Measurements from ENCODE around the gene ZNF185.

ZNF185 gene

GRCh38 chrX:152881289-152881688, 16.6 kb upstream of the ZNF185 start:
- H2AFZ ChIP-seq (ENCODE audit: low read depth, low read length) = no peak overlapping the region
- H3K27ac ChIP-seq (ENCODE audit: low read length) = no peak overlapping the region
- H3K9me3 ChIP-seq (ENCODE audit: insufficient read depth, low read length, severe bottlenecking) = no peaks in the 10 kb centered on the region
- H3K4me2 ChIP-seq (ENCODE audit: insufficient read depth, low read length) = no peak overlapping the region
- ATAC-seq (ENCODE audit: insufficient read depth, low read depth) = no peak
- no peaks in the 10 kb centered on the region for H3K36me3 ChIP-seq (ENCODE audit: insufficient read depth, low read length)
- H3K4me1 ChIP-seq (ENCODE audit: insufficient read depth, low read length) = no peaks in the 10 kb centered on the region
- H3K27me3 ChIP-seq (ENCODE audit: insufficient read depth, low read length, poor library complexity) = no peaks in the 10 kb centered on the region
- no peaks in the 10 kb centered on the region for H4K20me1 ChIP-seq (ENCODE audit: insufficient read depth, low read length)
- H3K79me2 ChIP-seq (ENCODE audit: insufficient read depth, low read length) = no peaks in the 10 kb centered on the region
- H3K4me3 ChIP-seq (ENCODE audit: low read depth in 1 of 2, low read length in 2 of 2) = no peak overlapping the region
- no peak for TF ChIP-seq CTCF (IDR thresholded peaks at IDR 0.05; ENCODE audit: borderline replicate concordance, extremely low read depth, low read length, poor library complexity, severe bottlenecking)
- no peak for TF ChIP-seq EZH2 (IDR thresholded peaks at IDR 0.05; ENCODE audit: borderline replicate concordance, low read depth, low read length, severe bottlenecking)
- DNase-seq = no peak
- no peak overlapping the region for H3K9ac ChIP-seq (ENCODE audit: low read depth, low read length)

- no peak overlapping the region for H3K9ac ChIP-seq (ENCODE audit: low read depth, low read length)
- ATAC-seq (ENCODE audit: insufficient read depth, low read depth) (no peak), DNase-seq (no peak)
- no peak overlapping the region for H3K4me2 ChIP-seq (ENCODE audit: insufficient read depth, low read length)
- H3K9me3 ChIP-seq (ENCODE audit: insufficient read depth, low read length, severe bottlenecking) = no peaks in the 10 kb centered on the region
- no peaks in the 10 kb centered on the region for H3K4me1 ChIP-seq (ENCODE audit: insufficient read depth, low read length)
- H4K20me1 ChIP-seq (ENCODE audit: insufficient read depth, low read length) = no peaks in the 10 kb centered on the region
- H3K79me2 ChIP-seq (ENCODE audit: insufficient read depth, low read length) = no peaks in the 10 kb centered on the region
- H2AFZ ChIP-seq (ENCODE audit: low read depth, low read length) = no peak overlapping the region
- no peaks in the 10 kb centered on the region for H3K36me3 ChIP-seq (ENCODE audit: insufficient read depth, low read length)
- no peak overlapping the region for H3K27ac ChIP-seq (ENCODE audit: low read length)
- TF ChIP-seq EZH2 (IDR thresholded peaks at IDR 0.05; ENCODE audit: borderline replicate concordance, low read depth, low read length, severe bottlenecking) = no peak
- TF ChIP-seq CTCF (IDR thresholded peaks at IDR 0.05; ENCODE audit: borderline replicate concordance, extremely low read depth, low read length, poor library complexity, severe bottlenecking) = no peak
- no peaks in the 10 kb centered on the region for H3K27me3 ChIP-seq (ENCODE audit: insufficient read depth, low read length, poor library complexity)
- no peak overlapping the region for H3K4me3 ChIP-seq (ENCODE audit: low read depth in 1 of 2, low read length in 2 of 2)
These were observed 13.7 kb upstream of the ZNF185 start for GRCh38 chrX:152884171-152884570.

GRCh38 chrX:152886716-152887115, 11.2 kb upstream of the ZNF185 start:
- no peaks in the 10 kb centered on the region for H3K79me2 ChIP-seq (ENCODE audit: insufficient read depth, low read length)
- H3K4me1 ChIP-seq (ENCODE audit: insufficient read depth, low read length) = no peaks in the 10 kb centered on the region
- H3K9ac ChIP-seq (ENCODE audit: low read depth, low read length) = no peak overlapping the region
- no peak overlapping the region for H2AFZ ChIP-seq (ENCODE audit: low read depth, low read length)
- no peak overlapping the region for H3K4me2 ChIP-seq (ENCODE audit: insufficient read depth, low read length)
- ATAC-seq (ENCODE audit: insufficient read depth, low read depth) (no peak), DNase-seq (no peak)
- no peak overlapping the region for H3K4me3 ChIP-seq (ENCODE audit: low read depth in 1 of 2, low read length in 2 of 2)
- no peaks in the 10 kb centered on the region for H3K36me3 ChIP-seq (ENCODE audit: insufficient read depth, low read length)
- no peaks in the 10 kb centered on the region for H3K9me3 ChIP-seq (ENCODE audit: insufficient read depth, low read length, severe bottlenecking)
- no peaks in the 10 kb centered on the region for H3K27me3 ChIP-seq (ENCODE audit: insufficient read depth, low read length, poor library complexity)
- TF ChIP-seq CTCF (IDR thresholded peaks at IDR 0.05; ENCODE audit: borderline replicate concordance, extremely low read depth, low read length, poor library complexity, severe bottlenecking) = no peak
- H4K20me1 ChIP-seq (ENCODE audit: insufficient read depth, low read length) = no peaks in the 10 kb centered on the region
- H3K27ac ChIP-seq (ENCODE audit: low read length) = no peak overlapping the region

GRCh38 chrX:152892499-152892898, 5.4 kb upstream of the ZNF185 start:
- Histone ChIP-seq H3K36me3 (ENCODE audit: insufficient read depth, low read length) (no peaks in the 10 kb centered on the region), H3K4me3 (ENCODE audit: low read depth in 1 of 2, low read length in 2 of 2) (no peak overlapping the region), H3K27ac (ENCODE audit: low read length) (no peak overlapping the region), H3K4me2 (ENCODE audit: insufficient read depth, low read length) (no peak overlapping the region), H3K9me3 (ENCODE audit: insufficient read depth, low read length, severe bottlenecking) (no peaks in the 10 kb centered on the region), H3K79me2 (ENCODE audit: insufficient read depth, low read length) (no peaks in the 10 kb centered on the region), H3K9ac (ENCODE audit: low read depth, low read length) (no peak overlapping the region), H4K20me1 (ENCODE audit: insufficient read depth, low read length) (no peaks in the 10 kb centered on the region), H2AFZ (ENCODE audit: low read depth, low read length) (no peak overlapping the region), H3K27me3 (ENCODE audit: insufficient read depth, low read length, poor library complexity) (no peaks in the 10 kb centered on the region), H3K4me1 (ENCODE audit: insufficient read depth, low read length) (no peaks in the 10 kb centered on the region)
- no peak for TF ChIP-seq CTCF (IDR thresholded peaks at IDR 0.05; ENCODE audit: borderline replicate concordance, extremely low read depth, low read length, poor library complexity, severe bottlenecking)
- no peak for TF ChIP-seq EZH2 (IDR thresholded peaks at IDR 0.05; ENCODE audit: borderline replicate concordance, low read depth, low read length, severe bottlenecking)
- no peak for ATAC-seq (ENCODE audit: insufficient read depth, low read depth)
- no peak for DNase-seq
